Measurements from ENCODE around the gene CCDC187. TPM values are rescaled to one million over a fixed set of nuclear protein-coding genes. Genes with fewer than 3 reads are reported as not detected.

The CCDC187 gene
- total and polyA plus RNA-seq, 2 of the 4 experiments (the other 2 are of a cell fraction): not detected

GRCh38 chr9:136339958-136340310 is 36.0 kb upstream of the CCDC187 start:
- H4K8ac ChIP-seq (ENCODE audit: low read depth in 2 of 2, low read length in 2 of 2): no peak overlapping the region
- no peak overlapping the region for H4K91ac ChIP-seq (ENCODE audit: insufficient read depth, low read depth, low read length)
- ATAC-seq (ENCODE audit: low read depth) (no peak), DNase-seq (no peak)
- H4K20me1 ChIP-seq (ENCODE audit: insufficient read depth, low read length): peaks cover 78% of the 10 kb centered on the region
- H3K4me3 ChIP-seq (ENCODE audit: insufficient read depth, low read depth, low read length): no peak overlapping the region
- peaks cover 21% of the 10 kb centered on the region for H3K4me1 ChIP-seq (ENCODE audit: control insufficient read depth, insufficient read depth, low read length)
- H3K27ac ChIP-seq (ENCODE audit: insufficient read depth, low read length): no peak overlapping the region
- H2BK20ac ChIP-seq (ENCODE audit: low read depth, low read length): no peak overlapping the region
- no peak overlapping the region for H3K56ac ChIP-seq (ENCODE audit: extremely low read depth, insufficient read depth, low read length)
- dilution Hi-C loops (cut with HindIII; ENCODE audit: low sequenced_read_pairs, unreplicated experiment): no loop called here
- H2BK5ac ChIP-seq (ENCODE audit: low read depth, low read length, poor library complexity, severe bottlenecking): no peak overlapping the region
- in situ Hi-C loops (cut with MboI; ENCODE audit: low sequenced_read_pairs): no loop called here
- H3K9me1 ChIP-seq (ENCODE audit: insufficient read depth, low read length): peaks cover 7% of the 10 kb centered on the region
- H3K79me1 ChIP-seq (ENCODE audit: low read depth in 1 of 2, low read length in 2 of 2): peaks cover 16 to 75% of the 10 kb centered on the region in 2 experiments
- H2BK120ac ChIP-seq (ENCODE audit: low read depth, low read length): no peak overlapping the region
- H2AFZ ChIP-seq (replicated peaks; ENCODE audit: low read length, poor library complexity): no peak overlapping the region
- H3K4me2 ChIP-seq (ENCODE audit: low read depth, low read length): no peak overlapping the region
- 71% methylated on average over 2 of the region's 12 CpGs; no CpG with 5 or more reads in 1 of the 2 experiments for WGBS, 2 experiments (ENCODE audit: extremely low coverage in 2 of 2, insufficient read length in 1 of 2)
- BruUV-seq (replicated peaks): no TSS peak
- H3K4ac ChIP-seq (ENCODE audit: low read depth, low read length): no peak overlapping the region
- H2BK15ac ChIP-seq (ENCODE audit: low read depth, low read length): no peak overlapping the region
- no peak for TF ChIP-seq CTCF (conservative IDR thresholded peaks at IDR 0.05; ENCODE audit: low read depth, low read length)
- no peak for TF ChIP-seq ELK1 (IDR thresholded peaks at IDR 0.05; ENCODE audit: borderline replicate concordance, low read depth, low read length)
- no peak for TF ChIP-seq USF2 (IDR thresholded peaks at IDR 0.05; ENCODE audit: low read depth, low read length)
- TF ChIP-seq RFX5 (IDR thresholded peaks at IDR 0.05; ENCODE audit: low read depth, low read length): no peak
- no peak for TF ChIP-seq RCOR1 (IDR thresholded peaks at IDR 0.05; ENCODE audit: insufficient replicate concordance, low read length)
- TF ChIP-seq CEBPB (IDR thresholded peaks at IDR 0.05; ENCODE audit: low read depth, low read length): no peak
- no peak for TF ChIP-seq SMC3 (IDR thresholded peaks at IDR 0.05; ENCODE audit: low read depth, low read length)
- TF ChIP-seq NFE2L2 (IDR thresholded peaks at IDR 0.05; ENCODE audit: low read depth, low read length): no peak
- no peak for TF ChIP-seq FOS (IDR thresholded peaks at IDR 0.05; ENCODE audit: low read depth, low read length)
- TF ChIP-seq MAZ (IDR thresholded peaks at IDR 0.05; ENCODE audit: borderline replicate concordance, low read depth, low read length): no peak
- no peak for TF ChIP-seq MXI1 (IDR thresholded peaks at IDR 0.05; ENCODE audit: borderline replicate concordance, low read depth, low read length)
- no peak for TF ChIP-seq RAD21 (IDR thresholded peaks at IDR 0.05; ENCODE audit: low read length)
- TF ChIP-seq POLR2A (IDR thresholded peaks at IDR 0.05; ENCODE audit: low read depth, low read length): no peak
- no peak for TF ChIP-seq MAFK (IDR thresholded peaks at IDR 0.05; ENCODE audit: low read depth, low read length)
- no peaks in the 10 kb centered on the region for H3K27me3 ChIP-seq (ENCODE audit: control insufficient read depth, insufficient read depth, low read length)
- no peak overlapping the region for H2AK5ac ChIP-seq (ENCODE audit: low read depth, low read length)
- ChIA-PET CTCF (no interaction called here), POLR2A (ENCODE audit: unreplicated experiment) (no interaction called here)
- no peak overlapping the region for H3K9ac ChIP-seq (ENCODE audit: low read depth, low read length)
- peaks cover 80% of the 10 kb centered on the region for H3K36me3 ChIP-seq (ENCODE audit: control insufficient read depth, insufficient read depth, low read length)
- no peak overlapping the region for H3K14ac ChIP-seq (replicated peaks; ENCODE audit: low read depth, low read length)
- intact Hi-C loops (cut with micrococcal nuclease): loop anchor here (1.0 kb wide), 1 partner anchor 28 kb away; no protein-coding TSS in a partner anchor
- no peak overlapping the region for H4K5ac ChIP-seq (ENCODE audit: low read depth, low read length)
- no peak overlapping the region for H3K18ac ChIP-seq (ENCODE audit: low read depth, low read length)
- H3K23ac ChIP-seq (ENCODE audit: low read depth, low read length): no peak overlapping the region
- no peak overlapping the region for H2AK9ac ChIP-seq (replicated peaks; ENCODE audit: low read depth, low read length, poor library complexity)
- H3K9me3 ChIP-seq (ENCODE audit: control insufficient read depth, insufficient read depth, low read length): no peaks in the 10 kb centered on the region
